GM10248 (cell line): ENCODE results near the gene CAMTA1.

ENCODE experiments used
- CTCF ChIA-PET: fragments of 300-600 bp; sonication (Branson Sonifier 250); formaldehyde crosslinking; extraction: SDS; loops from one replicate; lab custom pipeline; 2021; ENCODE audit warnings: antibody characterized with exemption; lab: Yijun Ruan, JAX
- POLR2A ChIA-PET: fragments of 350-650 bp; sonication (Branson Sonifier 250); formaldehyde crosslinking; extraction: SDS; loops from one replicate; lab custom pipeline; 2020; ENCODE audit warnings: antibody characterized with exemption; lab: Yijun Ruan, JAX
- DNase-seq: peaks from one replicate; pipeline ENCODE4 v3.0.0; 2012; ENCODE audit errors: extremely low spot score
- CTCF ChIP-seq: IDR thresholded peaks from 2 replicates; pipeline ENCODE4 v1.5.1; 2012; ENCODE audit warnings: mild to moderate bottlenecking, low read depth; ENCODE audit errors: extremely low read depth, missing control alignments, control extremely low read depth

The CAMTA1 gene

DNA sequence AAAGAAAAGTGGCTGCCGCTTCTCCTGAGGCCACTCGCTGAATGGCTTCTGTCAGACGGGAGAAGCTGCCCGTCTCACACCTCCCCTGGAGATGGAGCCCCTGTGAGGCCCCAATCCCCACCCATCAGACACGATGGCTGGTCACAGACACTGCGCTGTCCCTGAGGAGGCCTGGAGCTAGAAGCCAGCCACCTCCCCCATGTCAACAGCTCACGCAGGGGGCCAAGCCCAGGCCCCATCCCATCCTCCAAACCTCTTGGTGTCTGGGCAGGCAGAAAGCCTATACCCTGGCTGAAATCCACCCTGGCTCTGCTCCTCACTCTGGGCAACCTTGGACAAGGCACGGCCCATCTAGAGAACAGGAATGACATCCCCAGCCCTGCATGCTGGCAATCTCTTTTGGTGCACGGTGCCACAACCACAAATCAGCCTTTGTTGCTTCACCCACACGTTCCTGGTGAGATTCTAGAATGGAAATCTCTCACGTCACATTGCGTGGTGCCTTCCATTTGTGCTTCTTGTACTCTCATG, 711.9 kb downstream of the CAMTA1 start:
- POLR2A ChIA-PET: no interaction called here
- CTCF ChIA-PET: no interaction called here

DNA sequence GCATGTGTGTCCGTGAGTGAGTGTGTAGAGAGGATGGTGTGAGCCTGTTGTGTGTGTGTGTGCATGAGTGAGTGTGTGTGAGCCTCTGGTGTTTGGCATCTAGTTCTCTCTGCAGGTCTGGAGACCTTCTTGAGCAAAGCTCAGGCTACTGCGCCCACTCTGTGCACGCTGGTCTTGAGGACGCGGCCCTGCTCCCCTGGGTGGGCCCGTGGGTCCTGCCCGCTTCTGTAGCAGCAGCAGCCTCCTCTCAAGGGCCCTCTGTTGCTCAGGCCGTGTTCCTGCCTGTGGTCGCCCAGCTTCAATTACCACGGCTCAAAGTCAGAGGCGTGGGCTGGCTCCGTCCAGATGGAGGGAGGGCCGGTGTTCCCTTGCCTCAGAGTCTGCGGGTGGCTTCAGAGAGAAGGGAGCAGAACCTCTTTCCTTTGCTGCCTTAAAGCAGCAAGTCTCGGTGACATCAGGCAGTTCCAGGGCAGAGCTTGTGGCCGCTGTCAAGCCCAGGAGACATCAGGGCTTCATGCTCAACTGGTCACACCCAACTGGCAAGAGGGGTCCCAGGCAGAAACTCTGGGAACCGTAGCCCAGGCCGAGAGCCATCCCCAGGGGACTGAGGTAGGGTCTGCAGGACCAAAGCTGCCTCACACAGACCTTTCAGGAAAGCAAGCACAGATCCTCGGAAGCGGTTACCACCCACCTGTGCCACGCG, 715.3 kb downstream of the CAMTA1 start:
- POLR2A ChIA-PET: no interaction called here
- no peak for DNase-seq
- CTCF ChIA-PET: no interaction called here
- no peak for TF ChIP-seq CTCF

More for the DNA sequence above, 711.9 kb downstream of the CAMTA1 start:
- TF ChIP-seq CTCF: no peak
- DNase-seq: no peak

- TF ChIP-seq CTCF: no peak
- CTCF ChIA-PET: no interaction called here
- POLR2A ChIA-PET: no interaction called here
- DNase-seq: no peak
These were observed 715.8 kb downstream of the CAMTA1 start for GRCh38 chr1:7501084-7501491.

DNA sequence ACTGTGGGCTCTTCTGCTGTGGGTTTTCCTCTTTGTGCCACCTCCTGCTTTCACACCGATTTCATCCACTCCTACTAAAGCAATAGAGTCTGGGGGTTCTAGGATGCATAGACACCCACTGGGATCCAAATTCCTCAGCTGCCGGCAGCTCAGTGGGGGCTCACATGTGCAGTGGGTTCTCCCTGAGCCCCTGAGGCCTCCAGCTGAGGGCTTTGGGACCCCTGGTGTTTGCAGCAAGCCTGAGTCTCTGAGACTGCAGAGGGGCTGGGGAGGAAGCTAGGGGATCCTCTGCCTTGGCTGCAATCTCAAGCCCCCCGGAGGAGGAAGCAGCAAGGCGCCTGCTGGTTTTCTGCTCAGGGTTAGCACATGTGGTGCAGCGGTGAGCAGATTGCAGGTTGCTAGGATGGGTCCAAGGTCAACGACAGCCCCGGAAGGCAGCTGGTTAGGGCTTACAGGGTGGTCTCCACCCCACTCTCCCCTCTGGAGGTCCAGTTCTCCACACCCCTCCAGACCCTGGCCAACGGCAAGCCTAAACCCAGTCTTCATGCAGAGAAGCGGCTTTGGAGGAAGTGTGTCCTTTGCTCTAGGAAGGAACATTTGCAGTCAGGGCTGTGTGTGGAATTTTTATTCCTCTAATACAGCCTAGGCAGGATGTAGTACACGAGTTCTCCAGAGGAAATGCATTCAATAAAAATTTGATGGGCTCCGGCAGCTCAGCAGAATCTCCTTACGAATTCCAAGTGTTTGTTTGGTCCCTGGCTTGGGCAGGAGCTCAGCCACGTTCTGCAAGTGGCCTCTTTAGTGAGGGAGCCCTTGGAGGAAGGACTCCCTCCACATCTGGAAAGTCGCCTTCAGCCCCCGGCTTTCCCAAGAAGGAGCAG, 716.7 kb downstream of the CAMTA1 start:
- CTCF ChIA-PET: no interaction called here
- TF ChIP-seq CTCF: no peak
- POLR2A ChIA-PET: no interaction called here
- no peak for DNase-seq

DNA sequence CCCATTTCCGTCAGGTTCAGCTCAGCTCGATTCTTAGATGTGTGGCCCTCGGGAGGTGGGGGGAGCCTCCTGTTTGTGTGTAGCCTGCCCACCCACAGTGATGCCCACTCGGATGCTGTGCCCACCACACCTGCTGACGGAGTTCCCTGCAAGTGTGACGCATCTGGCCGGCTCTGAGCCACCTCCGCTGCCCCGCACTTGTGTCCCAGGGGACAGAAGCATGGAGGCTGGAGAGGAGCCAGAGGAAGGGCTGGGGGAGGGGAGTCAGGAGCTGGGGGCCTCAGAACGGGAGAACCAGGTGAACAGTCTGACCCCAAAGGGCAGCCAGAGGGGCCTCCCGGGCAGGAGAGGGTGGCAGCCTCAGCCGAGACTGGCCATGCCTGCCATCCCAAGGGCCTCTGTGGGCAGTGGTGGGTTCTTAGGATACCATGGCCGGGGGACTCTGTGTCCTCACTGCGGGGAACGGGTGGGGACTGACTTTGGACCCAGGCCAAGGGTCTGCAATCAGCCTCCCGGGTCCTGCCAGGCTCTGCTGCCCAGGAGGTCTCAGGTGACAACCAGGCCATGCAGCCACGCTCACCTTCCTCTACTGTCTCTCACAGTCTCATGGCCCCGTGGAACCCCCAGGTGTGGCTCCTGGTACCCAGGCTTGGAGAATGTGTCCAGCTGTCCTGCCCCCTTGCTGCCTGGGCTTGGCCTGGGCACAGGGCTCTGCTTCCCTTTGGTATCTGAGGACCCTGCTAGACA, 718.6 kb downstream of the CAMTA1 start:
- DNase-seq: no peak
- POLR2A ChIA-PET: no interaction called here
- CTCF ChIA-PET: no interaction called here
- TF ChIP-seq CTCF: no peak

- TF ChIP-seq CTCF: no peak
- POLR2A ChIA-PET: no interaction called here
- DNase-seq: no peak
- CTCF ChIA-PET: no interaction called here
These were observed 719.1 kb downstream of the CAMTA1 start for GRCh38 chr1:7504438-7504720.
